Activated naive CD8-positive, alpha-beta T cell treated with anti-CD3 and anti-CD28 coated beads for 36 hours (primary cell): ENCODE data around the gene FBXO46. TPM values are rescaled to one million over a fixed set of nuclear protein-coding genes. Genes with fewer than 3 reads are reported as not detected.

Source experiments
- DNase-seq: peaks from one replicate; pipeline ENCODE4 v3.0.0; 2021
- H3K27ac Mint-ChIP-seq: one replicate; pipeline ENCODE4 v1.8.0; 2022; ENCODE audit warnings: mild to moderate bottlenecking, moderate library complexity, mixed read lengths
- H3K27me3 Mint-ChIP-seq: one replicate; pipeline ENCODE4 v1.8.0; 2022; ENCODE audit warnings: mild to moderate bottlenecking, mixed read lengths
- H3K36me3 Mint-ChIP-seq: one replicate; pipeline ENCODE4 v1.8.0; 2021; ENCODE audit warnings: mild to moderate bottlenecking, mixed read lengths
- H3K4me1 Mint-ChIP-seq: one replicate; pipeline ENCODE4 v1.8.0; 2021; ENCODE audit warnings: mixed read lengths
- H3K4me3 Mint-ChIP-seq: one replicate; pipeline ENCODE4 v1.8.0; 2022; ENCODE audit warnings: mild to moderate bottlenecking, moderate library complexity, mixed read lengths
- H3K9me3 Mint-ChIP-seq: one replicate; pipeline ENCODE4 v1.8.0; 2022; ENCODE audit warnings: mixed read lengths
- total RNA-seq, 2 experiments: library from RNA; stranded (reverse); gene quantifications; one replicate each; pipeline ENCODE4 v1.2.3, GENCODE V29; 2021

Gene FBXO46
- total RNA-seq, 2 experiments from 2014 or later: 25.5 to 29.6 TPM

GRCh38 chr19:45717131-45717982, 13.3 kb downstream of the FBXO46 start:
- H3K27me3 Mint-ChIP-seq: no peaks in the 10 kb centered on the region
- H3K27ac Mint-ChIP-seq: peak overlapping the region; percentile 95
- H3K36me3 Mint-ChIP-seq: peaks cover 22% of the 10 kb centered on the region
- DNase-seq: peak; percentile 99
- peak overlapping the region; percentile 91 for H3K4me3 Mint-ChIP-seq
- no peaks in the 10 kb centered on the region for H3K9me3 Mint-ChIP-seq
- H3K4me1 Mint-ChIP-seq: peaks cover 34% of the 10 kb centered on the region

- Mint-ChIP-seq H3K9me3 (no peaks in the 10 kb centered on the region), H3K4me3 (peak overlapping the region; percentile 91), H3K36me3 (peaks cover 18% of the 10 kb centered on the region), H3K4me1 (peaks cover 34% of the 10 kb centered on the region), H3K27me3 (no peaks in the 10 kb centered on the region), H3K27ac (peak overlapping the region; percentile 95)
- DNase-seq: no peak
Observed at GRCh38 chr19:45716359-45717130, 14.2 kb downstream of the FBXO46 start.

- Mint-ChIP-seq H3K4me1 (peaks cover 35% of the 10 kb centered on the region), H3K4me3 (no peak overlapping the region), H3K9me3 (no peaks in the 10 kb centered on the region), H3K27ac (no peak overlapping the region), H3K27me3 (no peaks in the 10 kb centered on the region), H3K36me3 (peaks cover 14% of the 10 kb centered on the region)
- no peak for DNase-seq
Observed at GRCh38 chr19:45715139-45715538, 15.6 kb downstream of the FBXO46 start.

DNA sequence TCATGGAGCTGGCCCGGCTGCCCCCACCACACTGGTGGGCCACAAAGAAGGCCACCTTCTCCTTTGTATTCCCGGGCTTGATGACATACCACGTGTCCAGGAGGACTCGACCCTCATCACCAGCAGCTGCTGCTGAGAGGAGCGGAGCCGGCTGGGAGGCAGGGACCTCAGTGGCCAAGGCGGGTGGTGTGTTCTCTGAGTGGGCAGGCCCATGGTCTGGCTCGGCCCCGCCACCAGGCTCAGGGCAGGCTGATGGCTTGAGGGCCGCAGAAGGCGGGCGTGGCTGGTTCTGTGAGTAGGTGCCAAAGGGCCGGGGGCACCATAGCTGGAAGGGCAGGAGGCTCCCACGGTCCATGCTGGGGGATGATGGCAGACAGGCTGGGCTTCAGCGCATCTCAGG, 17.6 kb downstream of the FBXO46 start:
- H3K27ac Mint-ChIP-seq: no peak overlapping the region
- no peak overlapping the region for H3K4me3 Mint-ChIP-seq
- H3K4me1 Mint-ChIP-seq: peaks cover 27% of the 10 kb centered on the region
- DNase-seq: no peak
- H3K36me3 Mint-ChIP-seq: peaks cover 8% of the 10 kb centered on the region
- H3K9me3 Mint-ChIP-seq: no peaks in the 10 kb centered on the region
- no peaks in the 10 kb centered on the region for H3K27me3 Mint-ChIP-seq

GRCh38 chr19:45712699-45713067, 18.0 kb downstream of the FBXO46 start:
- Mint-ChIP-seq H3K4me3 (no peak overlapping the region), H3K36me3 (peaks cover 8% of the 10 kb centered on the region), H3K4me1 (peaks cover 24% of the 10 kb centered on the region), H3K27ac (no peak overlapping the region), H3K9me3 (no peaks in the 10 kb centered on the region), H3K27me3 (no peaks in the 10 kb centered on the region)
- no peak for DNase-seq

DNA sequence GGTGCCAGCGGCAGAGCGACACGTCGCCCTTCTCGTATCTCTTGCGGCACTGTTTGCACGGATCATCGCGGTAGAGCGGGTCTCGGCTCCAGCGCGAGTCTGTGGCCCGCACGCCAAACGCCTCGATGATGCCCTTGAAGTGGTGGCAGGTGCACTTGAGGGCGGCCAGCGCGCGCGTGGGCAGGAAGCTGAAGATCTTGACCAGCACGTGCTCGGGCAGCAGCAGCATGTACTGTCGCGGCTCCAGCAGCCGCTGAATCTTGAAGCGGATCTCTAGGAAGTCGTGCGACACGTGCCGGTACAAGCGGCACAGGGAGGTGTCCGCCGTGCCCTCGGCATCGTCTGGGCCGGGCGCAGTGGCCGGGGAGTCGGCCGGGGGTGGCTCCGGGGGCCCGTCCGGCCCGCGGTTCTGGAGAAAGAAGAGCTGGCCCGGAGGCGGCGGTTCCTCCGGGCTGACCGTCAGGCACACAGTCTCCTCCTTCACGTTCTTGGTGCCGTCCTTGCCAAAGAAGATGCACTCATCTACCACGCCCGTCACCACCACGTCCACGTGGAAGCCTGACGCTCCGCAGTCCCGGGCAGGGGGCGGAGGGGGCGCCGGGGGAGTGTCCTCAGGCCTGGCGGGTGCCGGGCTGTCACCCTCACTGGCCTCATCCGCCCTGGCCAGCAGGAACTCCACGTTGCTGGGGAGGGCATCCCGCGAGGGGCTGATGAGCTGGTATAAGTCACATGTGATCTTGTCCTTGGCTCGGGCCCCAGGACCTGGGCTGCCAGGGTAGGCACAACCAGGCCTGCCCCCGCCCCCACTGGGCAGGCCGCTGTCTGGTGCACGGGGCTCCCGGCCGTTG, 18.6 kb downstream of the FBXO46 start:
- H3K4me3 Mint-ChIP-seq: no peak overlapping the region
- H3K36me3 Mint-ChIP-seq: peaks cover 8% of the 10 kb centered on the region
- H3K9me3 Mint-ChIP-seq: no peaks in the 10 kb centered on the region
- DNase-seq: no peak
- no peaks in the 10 kb centered on the region for H3K27me3 Mint-ChIP-seq
- H3K27ac Mint-ChIP-seq: no peak overlapping the region
- H3K4me1 Mint-ChIP-seq: peaks cover 22% of the 10 kb centered on the region

- no peak for DNase-seq
- H3K4me1 Mint-ChIP-seq: peaks cover 14% of the 10 kb centered on the region
- peaks cover 8% of the 10 kb centered on the region for H3K36me3 Mint-ChIP-seq
- H3K27ac Mint-ChIP-seq: peak overlapping the region; percentile 13
- no peaks in the 10 kb centered on the region for H3K27me3 Mint-ChIP-seq
- no peaks in the 10 kb centered on the region for H3K9me3 Mint-ChIP-seq
- no peak overlapping the region for H3K4me3 Mint-ChIP-seq
Observed at GRCh38 chr19:45710356-45711130, 20.2 kb downstream of the FBXO46 start.

GRCh38 chr19:45705710-45706415, 24.8 kb downstream of the FBXO46 start:
- H3K4me1 Mint-ChIP-seq: peaks cover 4% of the 10 kb centered on the region
- no peak for DNase-seq
- H3K27ac Mint-ChIP-seq: no peak overlapping the region
- H3K36me3 Mint-ChIP-seq: peaks cover 20% of the 10 kb centered on the region
- no peaks in the 10 kb centered on the region for H3K9me3 Mint-ChIP-seq
- no peak overlapping the region for H3K4me3 Mint-ChIP-seq
- H3K27me3 Mint-ChIP-seq: no peaks in the 10 kb centered on the region

DNA sequence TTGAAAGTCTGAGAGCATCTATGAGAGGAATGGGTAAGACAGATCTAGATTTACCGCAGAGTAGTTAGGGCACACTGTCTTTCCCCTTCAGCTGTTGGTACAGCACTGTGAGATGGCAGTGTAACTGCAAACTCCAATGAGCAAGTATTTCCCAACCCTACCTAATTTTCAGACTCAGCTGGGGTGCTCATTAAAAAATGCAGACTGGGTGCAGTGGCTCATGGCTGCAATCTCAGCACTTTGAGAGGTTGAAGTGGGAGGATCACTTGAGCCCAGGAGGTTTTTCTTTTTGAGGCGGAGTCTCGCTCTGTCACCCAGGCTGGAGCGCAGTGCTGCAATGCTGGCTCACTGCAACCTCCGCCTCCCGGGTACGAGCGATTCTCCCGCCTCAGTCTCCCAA, 25.6 kb downstream of the FBXO46 start:
- H3K27ac Mint-ChIP-seq: no peak overlapping the region
- no peak for DNase-seq
- no peaks in the 10 kb centered on the region for H3K9me3 Mint-ChIP-seq
- H3K36me3 Mint-ChIP-seq: peaks cover 16% of the 10 kb centered on the region
- H3K4me1 Mint-ChIP-seq: peaks cover 2% of the 10 kb centered on the region
- no peak overlapping the region for H3K4me3 Mint-ChIP-seq
- H3K27me3 Mint-ChIP-seq: no peaks in the 10 kb centered on the region

GRCh38 chr19:45701676-45702075, 29.0 kb downstream of the FBXO46 start:
- Mint-ChIP-seq H3K9me3 (no peaks in the 10 kb centered on the region), H3K4me1 (peaks cover 8% of the 10 kb centered on the region), H3K36me3 (peaks cover 21% of the 10 kb centered on the region), H3K4me3 (no peak overlapping the region), H3K27ac (no peak overlapping the region), H3K27me3 (no peaks in the 10 kb centered on the region)
- DNase-seq: no peak

- H3K9me3 Mint-ChIP-seq: no peaks in the 10 kb centered on the region
- H3K27ac Mint-ChIP-seq: peak overlapping the region; percentile 96
- H3K27me3 Mint-ChIP-seq: no peaks in the 10 kb centered on the region
- H3K36me3 Mint-ChIP-seq: peaks cover 51% of the 10 kb centered on the region
- peak overlapping the region; percentile 98 for H3K4me3 Mint-ChIP-seq
- DNase-seq: peak; percentile 73
- peaks cover 24% of the 10 kb centered on the region for H3K4me1 Mint-ChIP-seq
Observed at GRCh38 chr19:45693106-45693788, 37.4 kb downstream of the FBXO46 start.

DNA sequence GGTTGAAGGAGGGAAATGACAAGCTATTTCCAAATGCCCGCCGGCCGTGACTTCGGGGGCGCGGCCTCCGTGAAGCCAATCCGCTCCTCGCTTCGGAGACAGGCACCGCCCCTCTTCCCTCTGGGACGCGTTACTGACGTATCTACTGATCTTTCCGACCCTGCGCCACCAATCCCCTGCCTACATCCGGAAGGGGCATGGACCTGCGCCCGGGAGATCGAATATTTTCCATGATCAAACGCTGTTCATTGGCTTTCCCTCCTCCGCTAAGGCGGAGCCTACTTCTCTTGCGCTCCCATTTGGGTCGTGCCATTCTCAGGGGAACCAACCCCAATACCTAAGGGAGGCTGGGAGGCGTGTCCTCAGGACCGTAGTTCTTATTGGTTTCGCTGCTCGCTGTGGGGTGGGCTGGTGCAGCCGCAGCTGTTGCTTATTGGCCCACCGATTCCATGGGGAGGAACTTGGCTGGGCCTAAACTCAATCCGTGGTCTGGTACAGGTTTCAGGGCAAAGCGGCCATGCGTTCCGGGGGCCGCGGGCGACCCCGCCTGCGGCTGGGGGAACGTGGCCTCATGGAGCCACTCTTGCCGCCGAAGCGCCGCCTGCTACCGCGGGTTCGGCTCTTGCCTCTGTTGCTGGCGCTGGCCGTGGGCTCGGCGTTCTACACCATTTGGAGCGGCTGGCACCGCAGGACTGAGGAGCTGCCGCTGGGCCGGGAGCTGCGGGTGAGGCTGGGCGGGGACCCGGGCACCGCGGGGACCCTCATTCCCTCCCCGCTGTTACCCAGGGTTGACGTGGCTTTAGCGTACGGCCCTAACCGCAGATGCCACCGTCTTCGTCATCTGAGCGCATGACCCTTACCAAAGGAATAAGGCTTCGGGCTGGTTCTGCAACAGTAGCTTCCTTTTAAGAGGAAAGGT, 38.2 kb downstream of the FBXO46 start, which contains the start of gene QPCTL:
QPCTL (plus strand) TSS at position 480 of the 919 bp plus-strand sequence; CDS start at position 518, 38 bp downstream.
- Mint-ChIP-seq H3K9me3 (no peaks in the 10 kb centered on the region), H3K27ac (peak within 1 kb of the TSS; percentile 96), H3K4me1 (peaks cover 19% of the 10 kb centered on the region), H3K4me3 (peak within 1 kb of the TSS; percentile 98), H3K36me3 (peaks cover 48% of the 10 kb centered on the region), H3K27me3 (no peaks in the 10 kb centered on the region)
- DNase-seq: peak; percentile 98
